ENCODE data around the gene HDAC11.

DNA sequence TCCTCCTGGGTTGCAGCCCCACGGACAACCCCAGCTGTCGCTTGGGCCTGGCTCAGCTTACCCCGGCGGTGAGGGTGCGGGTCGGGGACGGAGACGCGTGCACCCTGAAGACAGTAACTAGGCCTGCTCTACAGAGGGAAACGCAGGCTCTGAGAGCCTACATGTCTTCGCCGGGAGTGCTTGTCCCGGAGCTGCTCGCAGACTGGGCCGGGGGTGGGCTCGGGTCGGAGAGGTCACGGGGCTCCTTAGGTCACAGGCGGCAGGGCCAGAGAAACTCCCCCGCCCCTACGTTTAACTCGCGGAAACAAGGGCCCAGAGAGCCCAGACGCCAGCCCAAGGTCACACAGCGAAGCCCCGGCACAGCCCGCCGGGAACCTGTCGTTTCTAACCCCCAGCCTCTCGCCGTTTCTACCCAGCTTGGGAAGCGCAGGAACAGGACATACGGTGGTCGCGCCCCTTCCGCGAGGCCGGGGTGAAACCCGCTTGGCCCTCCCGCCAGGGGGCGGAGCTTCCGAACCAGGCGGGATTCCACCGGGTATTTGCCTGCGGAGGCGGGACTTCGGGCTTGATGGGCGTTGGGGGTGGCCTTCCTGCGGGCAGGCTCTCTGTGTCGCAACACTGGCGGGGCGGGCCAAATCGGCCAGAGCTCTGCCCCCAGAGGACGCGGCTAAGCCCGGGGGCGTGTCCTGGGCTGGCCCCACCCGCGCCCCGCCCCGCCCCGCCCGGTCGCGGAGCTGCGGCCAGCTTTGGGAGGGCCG is at the start of gene HDAC11:
- TF ChIP-seq USF1 (IDR thresholded peaks at IDR 0.05) (no peak), EP300 (IDR thresholded peaks at IDR 0.05; ENCODE audit: borderline replicate concordance) (no peak), CREB1 (IDR thresholded peaks at IDR 0.05; ENCODE audit: low read depth) (peak; percentile 38; the same call in 1 of the 2 replicates)
